Lung (tissue), 12 donors: ENCODE data around the gene PGM2L1. TPM values are rescaled to one million over a fixed set of nuclear protein-coding genes. Genes with fewer than 3 reads are reported as not detected.

Source experiments
- ATAC-seq: fragments of 200-7000 bp; cut with Tn5 transposase; one replicate; pipeline ENCODE4 v1.9.1; 2020; ENCODE audit warnings: moderate number of reproducible peaks; ENCODE audit not compliant: insufficient read depth, low FRiP score
- DNase-seq, 3 donors: peaks; one replicate each; pipeline ENCODE4 v3.0.0-alpha.2; 2013 to 2017
- H3K27ac ChIP-seq, 2 donors: one replicate each; pipeline ENCODE4 v1.5.1; 2013; ENCODE audit warnings: mild to moderate bottlenecking in 2 of 2, moderate library complexity in 2 of 2, control low read depth in 1 of 2, inconsistent platforms in 1 of 2, low read depth in 1 of 2, low read length in 1 of 2
- H3K27me3 ChIP-seq, 3 donors: one replicate each; pipeline ENCODE4 v1.5.1; 2013; ENCODE audit warnings: low read length in 2 of 3; ENCODE audit not compliant: control insufficient read depth in 3 of 3, insufficient read depth in 3 of 3
- H3K36me3 ChIP-seq, 4 donors: one replicate each; pipeline ENCODE4 v1.5.1; 2013; ENCODE audit warnings: low read length in 4 of 4, mild to moderate bottlenecking in 1 of 4, moderate library complexity in 1 of 4; ENCODE audit not compliant: control insufficient read depth in 4 of 4, insufficient read depth in 4 of 4
- H3K4me1 ChIP-seq, 5 donors: one replicate each; pipeline ENCODE4 v1.5.1; 2013; ENCODE audit warnings: low read length in 5 of 5, mild to moderate bottlenecking in 2 of 5, moderate library complexity in 1 of 5; ENCODE audit not compliant: control insufficient read depth in 5 of 5, insufficient read depth in 5 of 5
- H3K4me3 ChIP-seq: one replicate; pipeline ENCODE4 v1.5.1; 2013; ENCODE audit warnings: mild to moderate bottlenecking, control low read depth, moderate library complexity
- H3K9ac ChIP-seq, 2 donors: one replicate each; pipeline ENCODE4 v1.5.1; 2013; ENCODE audit warnings: low read length in 2 of 2, control low read depth in 1 of 2; ENCODE audit not compliant: insufficient read depth in 1 of 2
- H3K9me3 ChIP-seq, 4 donors: one replicate each; pipeline ENCODE4 v1.5.1; 2013; ENCODE audit warnings: low read length in 3 of 4, mild to moderate bottlenecking in 1 of 4, moderate library complexity in 1 of 4; ENCODE audit not compliant: control insufficient read depth in 4 of 4, insufficient read depth in 3 of 4
- CTCF ChIP-seq: IDR thresholded peaks from 2 replicates; pipeline ENCODE4 v1.5.1; 2012; ENCODE audit warnings: mild to moderate bottlenecking; ENCODE audit errors: control extremely low read depth, extremely low read depth
- WGBS, 2 donors: extraction: QIAGEN DNeasy Blood & Tissue Kit; methylation state at CpG; one replicate each; pipeline ENCODE4 v1.1.7; 2013; 5-methylcytosine and 5-hydroxymethylcytosine counted together
- polyA plus RNA-seq, 2 donors: library from polyadenylated mRNA; stranded (reverse); fragments of 200-250 nt; gene quantifications; one replicate each; pipeline ENCODE4 v1.2.1, GENCODE V29; 2013
- total RNA-seq, 2 donors: library from RNA; depleted of rRNA in 1 of 2; stranded (reverse); fragments of >200 nt in 1 of 2; gene quantifications; one replicate each; pipeline ENCODE4 v1.2.1, GENCODE V29; 2014 to 2021
- donor health status: control.
- donor health status: control.
- donor health status: Bipolar disorder and iron deficiency.
- donor health status: healthy.
- donor health status: DM: yes; HTN: yes; CAD: no.

PGM2L1 gene
- total and polyA plus RNA-seq, 4 donors = 1.2 to 10.4 (median 5.1) TPM

DNA sequence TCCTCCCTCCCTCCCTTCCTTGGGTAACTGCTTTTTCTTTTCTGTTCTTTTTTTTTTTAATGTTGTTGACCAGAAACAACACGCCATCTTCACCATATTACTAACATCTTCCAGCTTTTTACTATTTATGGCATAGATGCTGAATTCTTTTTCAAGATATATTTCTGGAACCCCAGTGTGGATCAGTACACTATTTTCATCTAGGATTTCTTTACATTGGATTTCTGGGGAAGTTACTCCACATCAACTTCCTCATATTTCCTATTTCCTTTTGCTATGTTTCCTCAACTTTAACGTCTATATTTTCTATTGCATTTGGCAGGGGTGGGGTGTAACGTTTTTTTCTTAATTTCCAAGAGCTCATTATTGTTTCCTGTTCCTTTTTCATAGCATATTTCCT, 7.0 kb downstream of the PGM2L1 start:
- H3K27ac ChIP-seq = no peak overlapping the region
- H3K4me1 ChIP-seq = no peaks in the 10 kb centered on the region
- no peak overlapping the region for H3K4me3 ChIP-seq
- no peaks in the 10 kb centered on the region for H3K9me3 ChIP-seq
- no peaks in the 10 kb centered on the region for H3K27me3 ChIP-seq
- H3K36me3 ChIP-seq = no peaks in the 10 kb centered on the region
- no peak overlapping the region for H3K9ac ChIP-seq
- ATAC-seq (no peak), DNase-seq (no peak)
- WGBS, 2 donors = 42 to 50% methylated on average over 3 of the region's 3 CpGs
- TF ChIP-seq CTCF = no peak

- H3K4me3 ChIP-seq = no peak overlapping the region
- H3K4me1 ChIP-seq = no peaks in the 10 kb centered on the region
- WGBS, 2 donors = 80 to 88% methylated on average over 2 of the region's 2 CpGs
- H3K9me3 ChIP-seq = no peaks in the 10 kb centered on the region
- H3K27me3 ChIP-seq = no peaks in the 10 kb centered on the region
- no peak overlapping the region for H3K27ac ChIP-seq
- DNase-seq (no peak), ATAC-seq (no peak)
- TF ChIP-seq CTCF = no peak
- H3K36me3 ChIP-seq = no peaks in the 10 kb centered on the region
- H3K9ac ChIP-seq = no peak overlapping the region
Measured at GRCh38 chr11:74390697-74391096, 7.5 kb downstream of the PGM2L1 start.

GRCh38 chr11:74388678-74389327, 9.4 kb downstream of the PGM2L1 start:
- H3K27me3 ChIP-seq = no peaks in the 10 kb centered on the region
- H3K4me1 ChIP-seq = no peaks in the 10 kb centered on the region
- H3K27ac ChIP-seq = no peak overlapping the region
- DNase-seq (peak in 2 of 3 donors; percentile 38 to 73), ATAC-seq (no peak)
- no peak overlapping the region for H3K4me3 ChIP-seq
- H3K9ac ChIP-seq = no peak overlapping the region
- TF ChIP-seq CTCF = peak; percentile 70
- no peaks in the 10 kb centered on the region for H3K36me3 ChIP-seq
- 3 to 19% methylated on average over 2 of the region's 2 CpGs for WGBS, 2 donors
- no peaks in the 10 kb centered on the region for H3K9me3 ChIP-seq

DNA sequence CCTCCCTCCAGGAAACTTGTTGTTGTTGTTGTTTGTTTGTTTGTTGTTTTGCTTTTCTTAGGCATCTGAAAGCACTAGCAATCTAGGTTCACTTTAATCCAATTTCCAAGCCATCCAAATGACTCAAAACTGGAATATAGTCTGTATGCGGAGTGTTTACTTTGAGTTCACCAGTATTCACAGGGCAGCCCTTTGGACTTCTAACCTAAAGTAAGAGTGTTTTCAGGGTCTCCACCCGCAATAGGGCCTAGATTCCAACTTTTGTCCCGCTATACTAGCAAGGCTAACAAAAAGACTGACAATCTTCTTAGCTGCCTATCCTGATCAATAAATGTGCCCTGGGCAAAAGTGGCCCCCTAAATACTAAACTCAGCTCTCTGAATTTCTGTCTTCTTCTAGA, 13.6 kb downstream of the PGM2L1 start:
- DNase-seq = no peak
- TF ChIP-seq CTCF = no peak
- no peak for ATAC-seq
- no peaks in the 10 kb centered on the region for H3K4me1 ChIP-seq
- no peak overlapping the region for H3K27ac ChIP-seq
- no peak overlapping the region for H3K9ac ChIP-seq
- no peaks in the 10 kb centered on the region for H3K36me3 ChIP-seq
- 98 to 100% methylated on average over 3 of the region's 3 CpGs for WGBS, 2 donors
- no peaks in the 10 kb centered on the region for H3K9me3 ChIP-seq
- no peak overlapping the region for H3K4me3 ChIP-seq
- H3K27me3 ChIP-seq = no peaks in the 10 kb centered on the region
